Upper lobe of left lung (tissue), 4 donors: Measurements from ENCODE around the gene TMEM238.

Experiments
- CTCF ChIP-seq, 6 experiments: fragments of 450-650 bp in 4 of 6; fragments of 200-600 bp in 2 of 6; sonication (generic) in 2 of 6; IDR thresholded peaks; one replicate each; pipeline ENCODE4 v1.5.1; 2016 to 2019; ENCODE audit warnings: antibody characterized with exemption in 6 of 6
- EP300 ChIP-seq, 4 donors: sonication (generic); formaldehyde crosslinking; IDR thresholded peaks; one replicate each; pipeline ENCODE4 v1.5.1; 2017; ENCODE audit warnings: antibody characterized with exemption in 4 of 4, control low read depth in 2 of 4
- POLR2A ChIP-seq, 4 donors: fragments of 450-650 bp; IDR thresholded peaks; one replicate each; pipeline ENCODE4 v1.5.1; 2016 to 2017; ENCODE audit warnings: antibody characterized with exemption in 4 of 4, mild to moderate bottlenecking in 2 of 4

- peak; percentile 35 to 66 (median 54) for TF ChIP-seq CTCF (IDR thresholded peaks at IDR 0.05)
- no peak for TF ChIP-seq POLR2A (IDR thresholded peaks at IDR 0.05)
- TF ChIP-seq EP300 (IDR thresholded peaks at IDR 0.05), result no peak
These were observed 34.1 kb upstream of the TMEM238 start for GRCh38 chr19:55418185-55418584.
